B cell (primary cell): ENCODE results near the gene RILPL1. TPM values are rescaled to one million over a fixed set of nuclear protein-coding genes. Genes with fewer than 3 reads are reported as not detected.
A peak's percentile ranks its signal among the peaks of the same experiment; 100 is the strongest.

Source experiments
- ATAC-seq: fragments of 200-7000 bp; cut with Tn5 transposase; one replicate; pipeline ENCODE4 v1.10.0; 2021; ENCODE audit warnings: low read depth, mild to moderate bottlenecking, moderate number of reproducible peaks, moderate library complexity
- CTCF ChIA-PET: fragments of 350-600 bp; sonication (Branson Sonifier 250); formaldehyde crosslinking; loops from one replicate; lab custom pipeline; 2021; ENCODE audit warnings: antibody characterized with exemption, inconsistent platforms; lab: Charles Lee
- POLR2A ChIA-PET: fragments of 350-600 bp; sonication (Branson Sonifier 250); formaldehyde crosslinking; loops from one replicate; lab custom pipeline; 2021; ENCODE audit warnings: antibody characterized with exemption; lab: Charles Lee
- DNase-seq: peaks from one replicate; pipeline ENCODE4 v3.0.0; 2013
- H2AFZ ChIP-seq: 2 replicates; pipeline ENCODE4 v1.6.1; 2012; ENCODE audit warnings: mild to moderate bottlenecking, low read depth, low read length; ENCODE audit not compliant: insufficient read depth, poor library complexity, severe bottlenecking
- H3K27ac ChIP-seq, 2 donors: 1 replicate in 1 of 2; 2 replicates in 1 of 2; pipeline ENCODE4 v1.5.1; 2012 to 2013; ENCODE audit warnings: low read length in 2 of 2, mild to moderate bottlenecking in 2 of 2, moderate library complexity in 1 of 2
- H3K27me3 ChIP-seq, 4 experiments: fragments of 200-600 bp in 1 of 4; sonication (generic) in 1 of 4; replicated peaks in 1 of 4; 1 replicate in 2 of 4; 2 replicates in 2 of 4; pipeline versions ENCODE4 v1.6.1 to v1.7.0; 2013 to 2016; ENCODE audit warnings: low read length in 3 of 4, mild to moderate bottlenecking in 2 of 4, mixed read lengths in 1 of 4, moderate library complexity in 1 of 4; ENCODE audit not compliant: insufficient read depth in 4 of 4, control insufficient read depth in 3 of 4; ENCODE audit errors: control extremely low read depth in 1 of 4
- H3K36me3 ChIP-seq, 2 experiments: replicated peaks in 1 of 2; 1 replicate in 1 of 2; 2 replicates in 1 of 2; pipeline versions ENCODE4 v1.6.1 to v1.7.1; 2013; ENCODE audit warnings: low read length in 1 of 2; ENCODE audit not compliant: insufficient read depth in 2 of 2, control insufficient read depth in 1 of 2; ENCODE audit errors: control extremely low read depth in 1 of 2, extremely low read depth in 1 of 2
- H3K4me1 ChIP-seq, 2 donors: fragments of 200-600 bp in 1 of 2; sonication (generic) in 1 of 2; 1 replicate in 1 of 2; 2 replicates in 1 of 2; pipeline versions ENCODE4 v1.5.1 to v1.6.1; 2013 to 2017; ENCODE audit warnings: low read length in 2 of 2; ENCODE audit not compliant: control insufficient read depth in 2 of 2, insufficient read depth in 2 of 2
- H3K4me2 ChIP-seq: replicated peaks from 2 replicates; pipeline ENCODE3; 2012; ENCODE audit warnings: mild to moderate bottlenecking, low read depth, low read length; ENCODE audit not compliant: poor library complexity, severe bottlenecking
- H3K4me3 ChIP-seq, 5 experiments: fragments of 200-600 bp in 1 of 5; sonication (generic) in 1 of 5; 1 replicate in 3 of 5; 2 replicates in 2 of 5; pipeline versions ENCODE4 v1.5.1 to v1.7.0; 2011 to 2016; ENCODE audit warnings: low read length in 4 of 5, mild to moderate bottlenecking in 4 of 5, low read depth in 2 of 5, control low read depth in 1 of 5, moderate library complexity in 1 of 5; ENCODE audit not compliant: insufficient read depth in 1 of 5; ENCODE audit errors: control extremely low read depth in 1 of 5, extremely low read depth in 1 of 5
- H3K79me2 ChIP-seq: fragments of 200-600 bp; sonication (generic); one replicate; pipeline ENCODE4 v1.6.0; 2016; ENCODE audit warnings: low read length; ENCODE audit not compliant: control insufficient read depth, insufficient read depth
- H3K9ac ChIP-seq: fragments of 200-600 bp; sonication (generic); 2 replicates; pipeline ENCODE4 v1.6.1; 2017; ENCODE audit warnings: mild to moderate bottlenecking, low read length, moderate library complexity
- H3K9me3 ChIP-seq, 3 donors: one replicate each; pipeline versions ENCODE4 v1.6.1 to v1.7.1; 2013; ENCODE audit warnings: low read length in 2 of 3; ENCODE audit not compliant: control insufficient read depth in 2 of 3, insufficient read depth in 1 of 3; ENCODE audit errors: control extremely low read depth in 1 of 3
- H4K20me1 ChIP-seq: 2 replicates; pipeline ENCODE4 v1.6.0; 2012; ENCODE audit warnings: mild to moderate bottlenecking, low read length; ENCODE audit not compliant: insufficient read depth, control insufficient read depth, poor library complexity, severe bottlenecking
- H3K27ac Mint-ChIP-seq: one replicate; pipeline ENCODE4 v1.8.0; 2021; ENCODE audit warnings: mixed read lengths
- H3K27me3 Mint-ChIP-seq: one replicate; pipeline ENCODE4 v1.8.0; 2021; ENCODE audit warnings: mixed read lengths
- H3K4me1 Mint-ChIP-seq: one replicate; pipeline ENCODE4 v1.8.0; 2021; ENCODE audit warnings: mixed read lengths
- H3K4me3 Mint-ChIP-seq: one replicate; pipeline ENCODE4 v1.8.0; 2021; ENCODE audit warnings: mixed read lengths
- H3K9me3 Mint-ChIP-seq: one replicate; pipeline ENCODE4 v1.8.0; 2022; ENCODE audit warnings: mixed read lengths; ENCODE audit not compliant: insufficient read depth
- EZH2 ChIP-seq: IDR thresholded peaks from 2 replicates; pipeline ENCODE4 v1.6.1; 2012; ENCODE audit warnings: borderline replicate concordance, low read depth, mild to moderate bottlenecking, moderate library complexity, low read length; ENCODE audit not compliant: insufficient read depth, poor library complexity, severe bottlenecking
- WGBS: methylation state at CpG from one replicate; pipeline ENCODE4 v1.1.5; 2013; ENCODE audit warnings: missing lambda C conversion rate; ENCODE audit not compliant: insufficient coverage; 5-methylcytosine and 5-hydroxymethylcytosine counted together
- intact Hi-C: fragments of 100-400 bp; cut with micrococcal nuclease; formaldehyde crosslinking; loops from one replicate; pipeline ENCODE4 v1.10.0; 2022
- polyA plus RNA-seq: library from polyadenylated mRNA; depleted of rRNA; stranded (reverse); fragments of >200 nt; gene quantifications from 2 replicates; pipeline ENCODE4 v1.2.3, GENCODE V29; 2012
- total RNA-seq, 2 donors: library from RNA; stranded (reverse); fragments of 120-200 nt in 1 of 2; gene quantifications; 1 replicate in 1 of 2; 2 replicates in 1 of 2; pipeline versions ENCODE4 v1.2.3 to v1.2.4, GENCODE V29; 2013 to 2022
- TF ChIP-seq, protein P1 (sequence below): fragments of 200-600 bp; IDR thresholded peaks from one replicate; pipeline ENCODE4 v1.8.0; 2022; ENCODE audit warnings: antibody characterized with exemption, mild to moderate bottlenecking

The RILPL1 gene
- total and polyA plus RNA-seq, 2 donors (not counting 1 experiment from before 2014, with no cell fraction given) = 2.6 to 2.8 TPM

DNA sequence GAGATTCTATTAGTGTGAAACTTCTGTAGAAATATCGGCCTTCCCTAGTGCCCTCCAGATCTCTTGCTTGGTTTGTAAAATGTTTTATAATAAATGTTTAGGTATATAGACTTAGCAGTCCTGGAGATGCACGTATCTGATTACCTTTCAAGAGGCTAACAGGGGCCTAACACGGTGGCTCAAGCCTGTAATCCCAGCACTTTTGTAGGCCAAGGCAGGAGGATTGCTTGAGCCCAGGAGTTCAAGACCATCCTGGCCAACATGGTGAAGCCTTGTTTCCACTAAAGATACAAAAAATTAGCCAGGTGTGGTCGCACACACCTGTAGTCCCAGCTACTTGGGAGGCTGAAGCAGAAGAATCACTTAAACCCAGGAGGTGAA, 87.2 kb downstream of the RILPL1 start:
- H3K27ac Mint-ChIP-seq = peak overlapping the region; percentile 94
- Histone ChIP-seq H3K9me3 (no peaks in the 10 kb centered on the region), H3K9ac (peak overlapping the region; percentile 17), H3K27ac (peak overlapping the region; percentile 64 to 68), H3K4me2 (peak overlapping the region; percentile 54), H3K4me1 (peaks cover 24 to 55% of the 10 kb centered on the region in 2 donors), H4K20me1 (no peaks in the 10 kb centered on the region), H3K36me3 (no peaks in the 10 kb centered on the region), H2AFZ (peak overlapping the region; percentile 58), H3K79me2 (no peaks in the 10 kb centered on the region), H3K27me3 (no peaks in the 10 kb centered on the region), H3K4me3 (no peak overlapping the region)
- H3K9me3 Mint-ChIP-seq = no peaks in the 10 kb centered on the region
- 93% methylated on average over 4 of the region's 4 CpGs for WGBS
- peaks cover 48% of the 10 kb centered on the region for H3K4me1 Mint-ChIP-seq
- no peak for DNase-seq
- no peaks in the 10 kb centered on the region for H3K27me3 Mint-ChIP-seq
- intact Hi-C loops = no loop called here
- no peak for TF ChIP-seq EZH2
- TF ChIP-seq, protein P1, sequence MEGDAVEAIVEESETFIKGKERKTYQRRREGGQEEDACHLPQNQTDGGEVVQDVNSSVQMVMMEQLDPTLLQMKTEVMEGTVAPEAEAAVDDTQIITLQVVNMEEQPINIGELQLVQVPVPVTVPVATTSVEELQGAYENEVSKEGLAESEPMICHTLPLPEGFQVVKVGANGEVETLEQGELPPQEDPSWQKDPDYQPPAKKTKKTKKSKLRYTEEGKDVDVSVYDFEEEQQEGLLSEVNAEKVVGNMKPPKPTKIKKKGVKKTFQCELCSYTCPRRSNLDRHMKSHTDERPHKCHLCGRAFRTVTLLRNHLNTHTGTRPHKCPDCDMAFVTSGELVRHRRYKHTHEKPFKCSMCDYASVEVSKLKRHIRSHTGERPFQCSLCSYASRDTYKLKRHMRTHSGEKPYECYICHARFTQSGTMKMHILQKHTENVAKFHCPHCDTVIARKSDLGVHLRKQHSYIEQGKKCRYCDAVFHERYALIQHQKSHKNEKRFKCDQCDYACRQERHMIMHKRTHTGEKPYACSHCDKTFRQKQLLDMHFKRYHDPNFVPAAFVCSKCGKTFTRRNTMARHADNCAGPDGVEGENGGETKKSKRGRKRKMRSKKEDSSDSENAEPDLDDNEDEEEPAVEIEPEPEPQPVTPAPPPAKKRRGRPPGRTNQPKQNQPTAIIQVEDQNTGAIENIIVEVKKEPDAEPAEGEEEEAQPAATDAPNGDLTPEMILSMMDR = no peak
- ChIA-PET CTCF (interaction anchor here (1.3 kb wide), 1 partner anchor 9 kb away, joined by 3 read pairs; no protein-coding TSS in a partner anchor), POLR2A (interaction anchor here (0.7 to 1.0 kb wide), 4 partner anchors 14 to 19 kb away, joined by 3 to 6 read pairs (median 4); no protein-coding TSS in a partner anchor)
- H3K4me3 Mint-ChIP-seq = peak overlapping the region; percentile 75
- no peak for ATAC-seq
